ENCODE data around the gene ZSWIM5. TPM values are rescaled to one million over a fixed set of nuclear protein-coding genes. Genes with fewer than 3 reads are reported as not detected.
"Not testable (repeated sequence)": the region's sequence is repeated elsewhere in the genome, so short reads cannot be mapped to it uniquely, and the experiment has no call there.

The ZSWIM5 gene
- total RNA-seq, 1 experiment from 2014 or later, result 7.9 TPM

DNA sequence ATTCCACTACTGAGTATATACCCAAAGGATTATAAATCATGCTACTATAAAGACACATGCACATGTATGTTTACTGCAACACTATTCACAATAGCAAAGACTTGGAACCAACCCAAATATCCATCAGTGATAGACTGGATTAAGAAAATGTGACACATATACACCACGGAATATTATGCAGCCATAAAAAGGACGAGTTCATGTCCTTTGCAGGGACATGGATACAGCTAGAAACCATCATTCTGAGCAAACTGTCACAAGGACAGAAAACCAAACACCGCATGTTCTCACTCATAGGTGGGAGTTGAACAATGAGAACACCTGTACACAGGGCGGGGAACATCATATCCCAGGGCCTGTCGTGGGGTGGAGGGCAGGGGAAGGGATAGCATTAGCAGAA lies 104.9 kb downstream of the ZSWIM5 start:
- intact Hi-C loops (cut with micrococcal nuclease; ENCODE audit: unreplicated experiment); DNase-seq (ENCODE audit: low read depth, low spot score); BruUV-seq (replicated peaks); H3K36me3 ChIP-seq (ENCODE audit: control insufficient read depth, insufficient read depth, low read length); H3K4me3 ChIP-seq (ENCODE audit: low read depth in 2 of 2, low read length in 2 of 2); ATAC-seq; POLR2A ChIA-PET; CTCF ChIA-PET; H3K4me1 ChIP-seq (ENCODE audit: control insufficient read depth, insufficient read depth, low read length); H3K9me3 ChIP-seq (ENCODE audit: control insufficient read depth, insufficient read depth, low read depth, low read length); H3K27me3 ChIP-seq (ENCODE audit: control insufficient read depth, insufficient read depth, low read length); H3K27ac ChIP-seq (ENCODE audit: low read length); in situ Hi-C loops (cut with HindIII; ENCODE audit: low pct_unique_long_range_greater_than_20kb, low sequenced_read_pairs): not testable (repeated sequence)

GRCh38 chr1:45097944-45098343 lies 108.5 kb downstream of the ZSWIM5 start:
- TF ChIP-seq POLR2AphosphoS5 (IDR thresholded peaks at IDR 0.05; ENCODE audit: low read depth, low read length), result no peak
- TF ChIP-seq SIN3A (IDR thresholded peaks at IDR 0.05; ENCODE audit: borderline replicate concordance, insufficient read depth, low read depth, low read length), result no peak
- TF ChIP-seq, protein P1, sequence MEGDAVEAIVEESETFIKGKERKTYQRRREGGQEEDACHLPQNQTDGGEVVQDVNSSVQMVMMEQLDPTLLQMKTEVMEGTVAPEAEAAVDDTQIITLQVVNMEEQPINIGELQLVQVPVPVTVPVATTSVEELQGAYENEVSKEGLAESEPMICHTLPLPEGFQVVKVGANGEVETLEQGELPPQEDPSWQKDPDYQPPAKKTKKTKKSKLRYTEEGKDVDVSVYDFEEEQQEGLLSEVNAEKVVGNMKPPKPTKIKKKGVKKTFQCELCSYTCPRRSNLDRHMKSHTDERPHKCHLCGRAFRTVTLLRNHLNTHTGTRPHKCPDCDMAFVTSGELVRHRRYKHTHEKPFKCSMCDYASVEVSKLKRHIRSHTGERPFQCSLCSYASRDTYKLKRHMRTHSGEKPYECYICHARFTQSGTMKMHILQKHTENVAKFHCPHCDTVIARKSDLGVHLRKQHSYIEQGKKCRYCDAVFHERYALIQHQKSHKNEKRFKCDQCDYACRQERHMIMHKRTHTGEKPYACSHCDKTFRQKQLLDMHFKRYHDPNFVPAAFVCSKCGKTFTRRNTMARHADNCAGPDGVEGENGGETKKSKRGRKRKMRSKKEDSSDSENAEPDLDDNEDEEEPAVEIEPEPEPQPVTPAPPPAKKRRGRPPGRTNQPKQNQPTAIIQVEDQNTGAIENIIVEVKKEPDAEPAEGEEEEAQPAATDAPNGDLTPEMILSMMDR (IDR thresholded peaks at IDR 0.05), result no peak
- TF ChIP-seq REST (IDR thresholded peaks at IDR 0.05; ENCODE audit: insufficient read depth in 1 of 2, low read depth in 2 of 2, low read length in 1 of 2), result no peak
- TF ChIP-seq TCF7L2 (IDR thresholded peaks at IDR 0.05; ENCODE audit: low read depth, low read length), result no peak
- Histone ChIP-seq H3K27ac (ENCODE audit: low read length) (no peak overlapping the region), H3K36me3 (ENCODE audit: control insufficient read depth, insufficient read depth, low read length) (no peaks in the 10 kb centered on the region), H3K27me3 (ENCODE audit: control insufficient read depth, insufficient read depth, low read length) (no peaks in the 10 kb centered on the region), H3K4me3 (ENCODE audit: low read depth in 2 of 2, low read length in 2 of 2) (no peak overlapping the region), H3K4me1 (ENCODE audit: control insufficient read depth, insufficient read depth, low read length) (no peaks in the 10 kb centered on the region), H3K9me3 (ENCODE audit: control insufficient read depth, insufficient read depth, low read depth, low read length) (no peaks in the 10 kb centered on the region)
- ATAC-seq (no peak), DNase-seq (ENCODE audit: low read depth, low spot score) (no peak)
- intact Hi-C loops (cut with micrococcal nuclease; ENCODE audit: unreplicated experiment) (no loop called here), in situ Hi-C loops (cut with HindIII; ENCODE audit: low pct_unique_long_range_greater_than_20kb, low sequenced_read_pairs) (no loop called here)
- ChIA-PET CTCF (no interaction called here), POLR2A (no interaction called here)
- no TSS peak for BruUV-seq (replicated peaks)

DNA sequence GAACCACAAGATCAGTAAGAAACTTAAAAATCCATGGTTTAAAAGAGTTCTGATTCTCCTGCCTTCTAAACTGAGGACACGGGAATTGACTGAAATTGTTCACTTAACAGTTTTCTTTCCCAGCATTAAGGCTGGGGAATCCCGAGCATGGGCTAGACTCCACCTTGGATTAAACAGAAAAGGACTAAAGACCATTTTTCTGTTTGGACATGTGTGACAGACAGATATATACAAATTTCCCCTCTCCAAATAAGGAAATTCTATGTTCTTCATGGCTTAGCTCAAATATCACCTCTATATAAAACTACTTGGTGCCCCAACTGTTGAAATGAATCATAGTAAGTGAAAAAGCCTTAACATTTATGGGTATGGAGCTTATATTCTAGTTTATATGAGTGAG lies 109.3 kb downstream of the ZSWIM5 start:
- no peak for ATAC-seq
- Histone ChIP-seq H3K27me3 (ENCODE audit: control insufficient read depth, insufficient read depth, low read length) (no peaks in the 10 kb centered on the region), H3K4me3 (ENCODE audit: low read depth in 2 of 2, low read length in 2 of 2) (no peak overlapping the region), H3K4me1 (ENCODE audit: control insufficient read depth, insufficient read depth, low read length) (no peaks in the 10 kb centered on the region), H3K9me3 (ENCODE audit: control insufficient read depth, insufficient read depth, low read depth, low read length) (no peaks in the 10 kb centered on the region), H3K36me3 (ENCODE audit: control insufficient read depth, insufficient read depth, low read length) (no peaks in the 10 kb centered on the region), H3K27ac (ENCODE audit: low read length) (no peak overlapping the region)
- no peak for DNase-seq (ENCODE audit: low read depth, low spot score)
- no TSS peak for BruUV-seq (replicated peaks)
- TF ChIP-seq, protein P1 (IDR thresholded peaks at IDR 0.05), result no peak
- intact Hi-C loops (cut with micrococcal nuclease; ENCODE audit: unreplicated experiment) (no loop called here), in situ Hi-C loops (cut with HindIII; ENCODE audit: low pct_unique_long_range_greater_than_20kb, low sequenced_read_pairs) (no loop called here)
- ChIA-PET CTCF (no interaction called here), POLR2A (no interaction called here)
